Upper lobe of right lung (tissue), 1 donor: ENCODE measurements around the gene MARCHF11. TPM values are rescaled to one million over a fixed set of nuclear protein-coding genes. Genes with fewer than 3 reads are reported as not detected.

Source experiments
- ATAC-seq: fragments of 200-7000 bp; cut with Tn5 transposase; one replicate; pipeline ENCODE4 v1.9.1; 2020; ENCODE audit warnings: mild to moderate bottlenecking, moderate library complexity
- DNase-seq: peaks from one replicate; pipeline ENCODE4 v3.0.0-alpha.2; 2020
- H3K27ac ChIP-seq: fragments of 200-600 bp; one replicate; pipeline ENCODE4 v1.8.0; 2022
- H3K27me3 ChIP-seq: fragments of 200-600 bp; one replicate; pipeline ENCODE4 v1.8.0; 2022; ENCODE audit warnings: mild to moderate bottlenecking
- H3K36me3 ChIP-seq: fragments of 200-600 bp; one replicate; pipeline ENCODE4 v1.8.0; 2022
- H3K4me1 ChIP-seq: fragments of 200-600 bp; one replicate; pipeline ENCODE4 v1.8.0; 2022
- H3K4me3 ChIP-seq: fragments of 200-600 bp; one replicate; pipeline ENCODE4 v1.8.0; 2022; ENCODE audit warnings: mild to moderate bottlenecking
- H3K9me3 ChIP-seq: fragments of 200-600 bp; one replicate; pipeline ENCODE4 v1.8.0; 2022
- CTCF ChIP-seq: fragments of 200-600 bp; IDR thresholded peaks from one replicate; pipeline ENCODE4 v1.8.0; 2022; ENCODE audit warnings: antibody characterized with exemption
- intact Hi-C: fragments of 100-400 bp; cut with DNase I; formaldehyde crosslinking; loops from one replicate; pipeline ENCODE4 v1.11.0; 2022
- total RNA-seq: library from RNA; stranded (reverse); fragmentation: NEBNext Ultra II Directional; extraction: Animal tissue kit (Norgen Biotek cat#: 25700); gene quantifications from one replicate; pipeline ENCODE4 v1.2.1, GENCODE V29; 2021
- donor health status: DM: no; HTN: yes; CAD: no; lungs with severe emphysema.

MARCHF11 gene
- total RNA-seq, 1 donor from 2014 or later: not detected

GRCh38 chr5:16178745-16179372 is 732 bp downstream of the MARCHF11 start:
- Histone ChIP-seq H3K4me3 (no peak overlapping the region), H3K27me3 (peaks cover 39% of the 10 kb centered on the region), H3K4me1 (no peaks in the 10 kb centered on the region), H3K27ac (no peak overlapping the region), H3K36me3 (no peaks in the 10 kb centered on the region), H3K9me3 (no peaks in the 10 kb centered on the region)
- ATAC-seq: peak; percentile 87
- intact Hi-C loops: no loop called here
- no peak for TF ChIP-seq CTCF
- DNase-seq: peak; percentile 85

GRCh38 chr5:16169550-16169949 is 10.0 kb downstream of the MARCHF11 start:
- intact Hi-C loops: no loop called here
- ATAC-seq (no peak), DNase-seq (no peak)
- no peak for TF ChIP-seq CTCF
- Histone ChIP-seq H3K36me3 (no peaks in the 10 kb centered on the region), H3K27me3 (no peaks in the 10 kb centered on the region), H3K4me3 (no peak overlapping the region), H3K27ac (no peak overlapping the region), H3K9me3 (no peaks in the 10 kb centered on the region), H3K4me1 (no peaks in the 10 kb centered on the region)

GRCh38 chr5:16160706-16161105 is 18.9 kb downstream of the MARCHF11 start:
- Histone ChIP-seq H3K4me1 (no peaks in the 10 kb centered on the region), H3K27ac (no peak overlapping the region), H3K27me3 (no peaks in the 10 kb centered on the region), H3K9me3 (no peaks in the 10 kb centered on the region), H3K4me3 (no peak overlapping the region), H3K36me3 (no peaks in the 10 kb centered on the region)
- intact Hi-C loops: no loop called here
- DNase-seq: no peak
- peak; percentile 71 for TF ChIP-seq CTCF
- peak; percentile 92 for ATAC-seq

GRCh38 chr5:16159636-16160035 is 20.0 kb downstream of the MARCHF11 start:
- H3K27ac ChIP-seq: no peak overlapping the region
- intact Hi-C loops: no loop called here

GRCh38 chr5:16156152-16156551 is 23.4 kb downstream of the MARCHF11 start:
- Histone ChIP-seq H3K4me3 (no peak overlapping the region), H3K4me1 (no peaks in the 10 kb centered on the region), H3K9me3 (no peaks in the 10 kb centered on the region), H3K27ac (no peak overlapping the region), H3K27me3 (no peaks in the 10 kb centered on the region), H3K36me3 (no peaks in the 10 kb centered on the region)
- no peak for DNase-seq
- TF ChIP-seq CTCF: no peak
- ATAC-seq: no peak
- intact Hi-C loops: no loop called here

More at GRCh38 chr5:16159636-16160035, 20.0 kb downstream of the MARCHF11 start:
- no peaks in the 10 kb centered on the region for H3K4me1 ChIP-seq
- no peak overlapping the region for H3K4me3 ChIP-seq
- no peaks in the 10 kb centered on the region for H3K27me3 ChIP-seq
- H3K9me3 ChIP-seq: no peaks in the 10 kb centered on the region
- no peaks in the 10 kb centered on the region for H3K36me3 ChIP-seq
- ATAC-seq: no peak
- TF ChIP-seq CTCF: no peak
- DNase-seq: no peak
